Prostate gland (tissue), 2 donors: ENCODE measurements around the gene NABP1. TPM values are rescaled to one million over a fixed set of nuclear protein-coding genes. Genes with fewer than 3 reads are reported as not detected.

Source experiments
- small RNA-seq, 2 donors: library from RNA; depleted of rRNA; stranded (forward); fragments of <200 nt; gene quantifications; one replicate each; pipeline ENCODE3, GENCODE V24; 2016
- total RNA-seq, 2 donors: library from RNA; depleted of rRNA; stranded (reverse); fragments of >200 nt; gene quantifications; one replicate each; pipeline ENCODE4 v1.1.0, GENCODE V29; 2016

The NABP1 gene
- total RNA-seq, 2 donors from 2014 or later: 3.8 to 28.3 TPM

Small RNA genes lying within 50 kb of the gene (small RNA-seq; reads per million reads assigned to genes)
- gene RF02271: 0 reads per million in 2 donors

Other genes starting within 250 kb of the NABP1 start
- 10 to 100 TPM; 24.8 to 27.1 TPM for gene CAVIN2, start 169.0 kb downstream of the NABP1 start, total RNA-seq